ENCODE results near the gene SAMSN1. TPM values are rescaled to one million over a fixed set of nuclear protein-coding genes. Genes with fewer than 3 reads are reported as not detected.

Gene SAMSN1
- total RNA-seq: 10 to 100 TPM; 51.3 to 59.0 TPM

DNA sequence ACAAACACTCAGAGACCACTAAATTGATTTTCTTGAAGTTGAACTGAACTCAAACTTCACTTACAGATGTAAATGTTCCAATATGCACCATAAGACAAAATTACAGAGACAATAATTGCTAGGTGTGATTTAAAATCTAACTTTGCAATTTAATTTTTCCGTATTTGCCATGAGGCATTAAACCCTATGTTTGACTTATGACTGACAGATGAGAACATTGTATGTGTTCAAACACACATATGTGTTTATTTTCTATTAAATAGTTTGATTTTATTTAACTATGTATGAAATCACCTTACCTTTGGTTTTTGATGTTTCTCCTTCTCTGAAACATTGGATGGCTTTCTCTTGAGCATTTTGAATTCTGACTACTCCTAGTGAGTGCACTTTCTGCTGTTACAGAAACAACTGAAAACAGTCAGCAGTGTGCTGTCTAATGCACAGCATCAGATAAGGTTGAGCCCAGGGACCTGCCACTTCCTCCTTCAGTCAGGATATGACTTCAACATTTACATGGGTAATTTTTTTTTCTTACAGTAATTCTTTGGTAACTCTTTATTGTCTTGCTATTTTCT is at the start of gene SAMSN1:
SAMSN1 (minus strand) TSS at position 410 of the 575 bp plus-strand sequence; CDS start at position 356, 54 bp downstream.
- Mint-ChIP-seq H3K36me3 (ENCODE audit: low read depth) (peaks cover 18% of the 10 kb centered on the region), H3K4me1 (peaks cover 67% of the 10 kb centered on the region), H3K4me3 (peak within 1 kb of the TSS; percentile 92), H3K27me3 (no peaks in the 10 kb centered on the region), H3K9me3 (peaks cover 6% of the 10 kb centered on the region), H3K27ac (peak within 1 kb of the TSS; percentile 89)
- peak; percentile 84 for DNase-seq
- ChIA-PET CTCF (no interaction called here), POLR2A (interaction anchor here (0.6 kb wide), 1 partner anchor 190 kb away, joined by 3 read pairs; no protein-coding TSS in a partner anchor)

DNA sequence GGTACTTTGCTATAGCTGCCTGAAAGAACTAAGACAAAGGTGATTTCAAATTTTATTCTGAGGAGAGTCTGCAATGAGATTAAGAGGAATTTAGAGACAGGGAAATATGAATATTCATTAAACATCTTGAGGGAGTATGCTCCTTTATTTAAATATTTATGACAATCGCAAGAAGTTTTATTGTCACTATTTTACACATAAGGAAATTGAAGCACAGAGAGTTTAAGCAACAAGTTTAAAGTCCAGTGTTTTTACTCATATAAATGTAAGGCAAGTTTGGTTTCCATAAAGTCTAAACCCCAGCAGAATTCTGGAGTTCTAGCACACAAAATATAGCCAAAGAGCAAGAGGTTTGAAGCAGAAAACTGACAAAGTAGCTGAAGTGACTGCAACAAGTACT is 49.3 kb upstream of the SAMSN1 start:
- Mint-ChIP-seq H3K4me3 (no peak overlapping the region), H3K27ac (no peak overlapping the region), H3K27me3 (no peaks in the 10 kb centered on the region), H3K4me1 (peaks cover 27% of the 10 kb centered on the region), H3K36me3 (ENCODE audit: low read depth) (peaks cover 36% of the 10 kb centered on the region), H3K9me3 (peaks cover 39% of the 10 kb centered on the region)
- POLR2A ChIA-PET: no interaction called here
- CTCF ChIA-PET: no interaction called here
- no peak for DNase-seq

DNA sequence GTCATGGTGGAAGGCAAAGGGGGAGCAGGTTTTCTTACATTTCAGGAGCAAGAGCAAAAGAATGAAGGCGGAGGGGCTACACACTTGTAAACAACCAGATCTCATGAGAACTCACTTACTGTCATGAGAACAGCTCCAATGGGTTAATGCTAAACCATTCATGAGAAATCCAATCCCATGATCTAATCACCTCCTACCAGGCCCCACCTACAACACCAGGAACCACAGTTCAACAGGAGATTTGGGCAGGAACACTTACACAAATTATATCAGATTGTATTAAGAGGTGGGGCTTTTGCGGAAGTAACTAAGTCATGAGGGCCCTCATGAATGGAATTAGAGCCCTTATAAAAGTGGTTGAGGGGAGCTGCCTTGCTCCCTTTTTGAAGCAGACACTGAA is 48.9 kb upstream of the SAMSN1 start:
- POLR2A ChIA-PET: no interaction called here
- CTCF ChIA-PET: no interaction called here
- peaks cover 34% of the 10 kb centered on the region for H3K9me3 Mint-ChIP-seq
- peaks cover 27% of the 10 kb centered on the region for H3K4me1 Mint-ChIP-seq
- peaks cover 34% of the 10 kb centered on the region for H3K36me3 Mint-ChIP-seq (ENCODE audit: low read depth)
- no peak overlapping the region for H3K27ac Mint-ChIP-seq
- no peaks in the 10 kb centered on the region for H3K27me3 Mint-ChIP-seq
- no peak for DNase-seq
- H3K4me3 Mint-ChIP-seq: no peak overlapping the region

DNA sequence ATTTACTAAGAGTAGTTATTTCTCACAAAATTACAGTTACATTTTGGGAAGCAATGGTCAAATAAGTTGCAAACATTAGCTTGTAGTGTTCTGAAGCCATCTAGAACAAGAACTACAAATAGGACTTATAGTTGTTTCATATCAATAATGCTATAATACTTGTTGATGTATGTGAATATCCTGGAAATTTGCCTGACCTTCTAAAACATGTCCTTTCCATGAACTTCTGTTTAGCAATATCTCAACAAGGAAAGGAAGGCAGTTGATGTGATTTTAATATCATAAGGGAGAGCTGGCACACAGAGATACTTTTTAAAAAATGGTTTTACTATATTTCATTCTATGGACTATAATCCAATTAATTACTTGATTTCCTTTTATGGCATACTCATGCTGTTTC is 47.1 kb upstream of the SAMSN1 start:
- CTCF ChIA-PET: interaction anchor here (1.0 to 2.1 kb wide), 2 partner anchors 11 to 13 kb away, joined by 3 to 19 read pairs; no protein-coding TSS in a partner anchor
- POLR2A ChIA-PET: no interaction called here
- Mint-ChIP-seq H3K9me3 (peaks cover 35% of the 10 kb centered on the region), H3K27ac (no peak overlapping the region), H3K27me3 (no peaks in the 10 kb centered on the region), H3K4me3 (no peak overlapping the region), H3K36me3 (ENCODE audit: low read depth) (peaks cover 33% of the 10 kb centered on the region), H3K4me1 (peaks cover 32% of the 10 kb centered on the region)
- no peak for DNase-seq

DNA sequence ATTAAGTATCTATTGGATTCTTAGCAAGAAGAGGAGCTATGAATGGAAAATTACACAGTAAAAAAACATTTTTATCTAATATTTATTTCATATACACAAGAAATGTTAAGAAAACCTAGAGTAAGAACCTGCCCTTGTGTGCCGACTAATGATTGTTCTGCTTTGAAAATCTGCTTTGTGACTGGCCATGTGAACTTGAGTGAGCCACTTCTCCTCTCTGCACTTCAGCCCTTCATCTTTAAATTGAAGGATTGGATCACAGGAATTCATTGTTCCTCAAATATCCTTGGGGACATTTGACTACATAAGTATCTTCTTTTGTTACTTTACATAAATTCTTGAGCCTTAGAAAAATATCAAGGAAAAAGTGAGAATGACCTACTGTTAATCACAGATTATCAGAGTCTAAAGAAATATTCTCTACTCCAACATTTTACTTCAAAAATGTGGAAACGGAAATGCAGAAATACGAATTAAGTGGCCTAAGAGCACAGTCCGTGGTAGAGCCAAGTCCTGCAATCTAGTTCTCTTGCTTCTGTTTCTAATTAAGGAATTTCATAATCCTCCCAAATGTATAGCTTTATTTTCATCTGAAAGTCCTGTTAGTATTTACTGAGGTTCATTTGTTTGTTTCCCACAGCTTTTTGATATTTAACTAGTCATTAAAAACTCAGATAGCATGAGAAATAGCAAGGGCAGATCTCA is 46.3 kb upstream of the SAMSN1 start:
- ChIA-PET CTCF (interaction anchor here (1.0 to 2.1 kb wide), 4 partner anchors 11 to 59 kb away, joined by 3 to 19 read pairs (median 3); no protein-coding TSS in a partner anchor), POLR2A (no interaction called here)
- Mint-ChIP-seq H3K4me1 (peaks cover 32% of the 10 kb centered on the region), H3K27me3 (no peaks in the 10 kb centered on the region), H3K9me3 (peaks cover 34% of the 10 kb centered on the region), H3K27ac (peak overlapping the region; percentile 48), H3K36me3 (ENCODE audit: low read depth) (peaks cover 33% of the 10 kb centered on the region), H3K4me3 (no peak overlapping the region)
- DNase-seq: no peak

DNA sequence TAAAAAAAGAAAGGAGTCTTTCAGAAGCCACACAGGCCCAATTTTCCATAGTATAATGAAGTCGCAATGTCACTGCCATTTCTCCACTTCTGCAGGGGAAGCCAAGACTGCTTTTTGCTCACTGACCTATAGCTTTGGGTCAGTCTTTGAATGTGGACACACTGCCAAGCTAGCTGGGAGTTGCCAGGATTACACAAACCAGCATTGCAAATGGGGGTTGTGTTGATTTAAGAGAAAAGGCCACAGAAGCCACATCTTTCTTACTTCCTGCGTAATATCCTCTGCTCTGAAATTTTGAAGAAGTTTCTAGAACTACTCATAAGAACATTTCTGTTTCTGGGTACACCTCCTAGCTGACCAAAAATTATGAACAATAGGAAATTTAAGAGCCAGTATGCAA is 45.8 kb upstream of the SAMSN1 start:
- Mint-ChIP-seq H3K36me3 (ENCODE audit: low read depth) (peaks cover 33% of the 10 kb centered on the region), H3K4me3 (no peak overlapping the region), H3K9me3 (peaks cover 35% of the 10 kb centered on the region), H3K4me1 (peaks cover 32% of the 10 kb centered on the region), H3K27ac (peak overlapping the region; percentile 77), H3K27me3 (no peaks in the 10 kb centered on the region)
- CTCF ChIA-PET: interaction anchor here (1.1 to 2.1 kb wide), 3 partner anchors 12 to 59 kb away, joined by 3 to 19 read pairs (median 3); no protein-coding TSS in a partner anchor
- DNase-seq: no peak
- POLR2A ChIA-PET: no interaction called here

DNA sequence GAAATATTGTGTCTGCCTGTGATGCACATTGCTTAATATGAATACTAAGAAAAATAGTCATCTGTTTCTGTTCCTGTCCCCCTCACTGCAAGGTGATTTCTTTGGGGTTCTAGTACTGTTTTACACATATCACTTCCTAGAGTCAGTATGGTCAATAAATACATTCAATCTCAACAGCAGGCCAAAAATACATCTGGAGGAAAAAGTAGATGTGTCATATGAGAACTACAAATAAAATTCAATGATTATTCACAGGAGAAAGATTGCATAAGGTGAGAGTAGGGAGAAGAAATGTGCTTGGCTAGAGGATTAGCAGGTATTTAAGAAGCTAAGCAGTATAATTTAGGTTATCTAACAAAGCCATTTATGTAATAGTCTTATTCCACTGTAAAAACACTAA is 45.3 kb upstream of the SAMSN1 start:
- H3K27me3 Mint-ChIP-seq: no peaks in the 10 kb centered on the region
- no peak overlapping the region for H3K4me3 Mint-ChIP-seq
- POLR2A ChIA-PET: no interaction called here
- no peak for DNase-seq
- CTCF ChIA-PET: interaction anchor here (1.1 to 2.1 kb wide), 3 partner anchors 13 to 58 kb away, joined by 3 to 19 read pairs (median 3); no protein-coding TSS in a partner anchor
- peaks cover 35% of the 10 kb centered on the region for H3K9me3 Mint-ChIP-seq
- peak overlapping the region; percentile 77 for H3K27ac Mint-ChIP-seq
- H3K36me3 Mint-ChIP-seq (ENCODE audit: low read depth): peaks cover 29% of the 10 kb centered on the region
- peaks cover 32% of the 10 kb centered on the region for H3K4me1 Mint-ChIP-seq

DNA sequence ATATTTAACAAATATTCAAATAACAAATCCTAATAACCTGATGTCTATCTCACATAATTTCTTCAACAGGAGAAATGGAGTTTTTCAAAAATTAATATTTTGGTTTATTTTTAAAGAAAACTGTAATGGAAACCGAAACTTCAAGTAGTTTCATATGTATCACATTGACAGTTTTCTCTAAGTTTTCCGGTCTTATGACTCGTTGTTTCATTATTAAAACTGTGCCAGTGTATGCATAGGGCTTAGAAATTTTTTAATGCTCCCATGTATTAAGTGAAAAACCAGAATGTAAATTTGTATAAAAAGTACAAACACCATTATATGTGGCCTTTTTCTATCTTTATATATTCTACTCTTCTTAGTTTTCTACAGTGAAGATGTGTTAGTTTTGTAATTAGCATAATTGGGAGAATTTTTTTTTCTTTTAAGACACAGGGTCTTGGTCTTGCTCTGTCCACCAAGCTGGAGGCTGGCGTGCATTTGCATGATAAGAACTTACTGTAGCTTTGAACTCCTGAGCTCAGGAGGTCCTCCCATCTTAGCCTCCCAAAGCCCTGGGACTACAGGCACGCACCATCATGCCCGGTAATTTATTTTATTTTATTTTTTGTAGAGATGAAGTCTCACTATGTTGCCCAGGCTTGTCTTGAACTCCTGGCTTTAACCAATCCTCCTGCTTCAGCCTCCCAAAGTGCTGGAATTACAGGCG is 43.9 kb upstream of the SAMSN1 start:
- peaks cover 32% of the 10 kb centered on the region for H3K4me1 Mint-ChIP-seq
- ChIA-PET CTCF (interaction anchor here (1.2 kb wide), 1 partner anchor 25 kb away, joined by 3 read pairs; no protein-coding TSS in a partner anchor), POLR2A (no interaction called here)
- peaks cover 33% of the 10 kb centered on the region for H3K9me3 Mint-ChIP-seq
- H3K4me3 Mint-ChIP-seq: peak overlapping the region; percentile 61
- no peaks in the 10 kb centered on the region for H3K27me3 Mint-ChIP-seq
- peak overlapping the region; percentile 90 for H3K27ac Mint-ChIP-seq
- H3K36me3 Mint-ChIP-seq (ENCODE audit: low read depth): peaks cover 28% of the 10 kb centered on the region
- no peak for DNase-seq

DNA sequence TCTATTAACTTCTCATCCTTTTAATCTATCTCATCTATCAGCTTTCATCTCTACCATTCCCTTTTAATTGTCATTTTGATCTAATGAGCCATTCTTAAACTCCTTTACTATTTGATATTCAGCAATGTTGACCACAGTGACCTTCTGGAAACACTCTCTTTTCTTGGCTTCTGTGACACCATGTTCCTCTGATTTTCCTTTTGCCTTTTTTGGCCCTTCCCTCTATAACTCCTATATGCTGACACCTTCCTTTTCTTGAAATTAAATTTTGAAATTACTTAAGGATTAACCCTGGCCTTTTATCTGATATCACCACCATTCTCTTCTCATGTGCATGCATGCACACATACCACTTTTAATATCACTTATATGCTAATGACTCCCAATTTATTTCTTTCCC is 41.2 kb upstream of the SAMSN1 start:
- CTCF ChIA-PET: no interaction called here
- Mint-ChIP-seq H3K4me3 (no peak overlapping the region), H3K4me1 (peaks cover 27% of the 10 kb centered on the region), H3K27me3 (no peaks in the 10 kb centered on the region), H3K36me3 (ENCODE audit: low read depth) (peaks cover 20% of the 10 kb centered on the region), H3K9me3 (peaks cover 19% of the 10 kb centered on the region), H3K27ac (no peak overlapping the region)
- DNase-seq: no peak
- POLR2A ChIA-PET: no interaction called here

DNA sequence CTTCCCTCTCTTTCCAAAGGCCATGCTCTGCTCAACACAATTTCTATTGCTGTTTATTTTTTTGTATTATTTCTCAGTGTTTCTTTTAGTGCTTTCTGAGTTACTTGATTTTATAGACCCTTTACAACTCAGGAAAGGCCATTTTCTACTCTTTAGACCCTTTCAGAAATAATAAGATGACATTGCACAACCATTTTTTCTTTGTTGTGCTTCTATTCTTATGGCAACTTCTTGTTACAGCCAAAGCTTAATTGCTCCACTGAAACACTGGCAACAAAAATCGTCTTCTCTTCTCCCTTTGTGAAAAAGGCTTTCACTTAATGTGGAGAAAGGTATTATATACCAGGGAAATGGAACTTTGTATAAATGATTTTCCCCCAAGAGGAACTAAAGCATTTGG is 39.0 kb upstream of the SAMSN1 start:
- no peak for DNase-seq
- peaks cover 8% of the 10 kb centered on the region for H3K36me3 Mint-ChIP-seq (ENCODE audit: low read depth)
- H3K4me1 Mint-ChIP-seq: peaks cover 16% of the 10 kb centered on the region
- ChIA-PET CTCF (no interaction called here), POLR2A (no interaction called here)
- H3K9me3 Mint-ChIP-seq: peaks cover 13% of the 10 kb centered on the region
- H3K27ac Mint-ChIP-seq: no peak overlapping the region
- H3K4me3 Mint-ChIP-seq: no peak overlapping the region
- H3K27me3 Mint-ChIP-seq: no peaks in the 10 kb centered on the region

DNA sequence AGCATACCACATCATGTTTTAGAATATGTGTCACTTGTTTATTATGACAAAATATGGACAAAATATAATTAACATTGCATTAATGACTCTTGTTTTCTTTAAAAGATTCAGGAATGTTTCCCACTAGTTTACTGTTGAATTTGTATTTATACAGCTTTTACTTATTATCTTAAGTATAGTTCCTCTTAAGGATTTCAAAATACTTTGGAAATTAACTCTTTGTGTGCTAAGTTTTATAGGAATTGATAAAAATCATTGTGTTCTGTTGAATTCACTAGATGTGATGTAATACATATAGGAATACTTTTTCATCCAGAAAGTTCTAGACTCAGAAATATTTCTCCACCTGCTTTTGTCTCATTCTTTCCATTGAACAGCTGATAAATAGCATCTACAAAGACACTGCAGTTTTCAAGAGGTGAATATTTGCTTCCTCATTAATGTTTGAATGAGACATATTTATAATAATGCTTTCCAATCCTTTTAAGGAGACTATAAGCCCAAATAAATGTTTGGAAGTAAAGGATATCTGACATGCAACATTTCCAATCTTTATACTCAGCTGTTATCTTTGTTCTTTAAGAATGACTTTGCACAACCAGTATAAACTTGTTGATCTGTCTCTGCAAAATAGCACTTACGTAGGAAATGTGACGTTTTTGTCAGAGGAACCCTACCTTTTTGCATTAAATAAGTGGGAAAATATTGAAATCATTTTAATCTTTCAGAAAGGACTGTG is 38.4 kb upstream of the SAMSN1 start:
- H3K36me3 Mint-ChIP-seq (ENCODE audit: low read depth): peaks cover 8% of the 10 kb centered on the region

DNA sequence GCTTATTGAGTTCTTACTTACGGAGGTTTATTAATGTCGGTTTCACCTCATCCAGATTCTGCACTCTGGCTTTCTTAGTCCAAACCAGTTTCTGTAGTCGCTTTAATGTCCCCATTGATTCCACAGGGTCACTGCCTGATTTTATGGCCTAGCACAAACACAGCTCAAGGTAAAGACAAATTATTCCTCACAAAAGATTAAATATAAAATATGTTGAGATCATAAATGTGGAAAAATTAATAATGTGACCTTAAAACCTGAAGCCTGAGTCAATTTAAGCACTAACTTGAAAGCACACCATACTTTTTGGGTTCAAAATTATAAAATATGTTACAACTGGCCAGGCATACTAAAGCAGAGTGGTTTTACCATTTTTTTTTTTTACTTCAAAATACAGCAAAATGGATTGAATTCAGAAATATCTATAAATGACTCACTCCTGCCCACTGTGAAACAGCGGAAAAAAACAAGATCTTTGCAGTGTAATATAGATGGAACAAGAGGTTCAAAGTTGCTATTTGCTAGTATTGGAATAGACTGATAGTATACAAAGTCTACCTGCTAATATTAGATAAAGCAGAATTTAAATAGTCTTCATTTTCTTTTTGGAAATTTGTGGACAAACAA is 37.6 kb upstream of the SAMSN1 start:
- Mint-ChIP-seq H3K27ac (no peak overlapping the region), H3K4me3 (no peak overlapping the region), H3K4me1 (peaks cover 9% of the 10 kb centered on the region), H3K36me3 (ENCODE audit: low read depth) (peaks cover 8% of the 10 kb centered on the region), H3K9me3 (peaks cover 16% of the 10 kb centered on the region), H3K27me3 (no peaks in the 10 kb centered on the region)
- ChIA-PET POLR2A (no interaction called here), CTCF (no interaction called here)
- no peak for DNase-seq

More for the DNA sequence above, 38.4 kb upstream of the SAMSN1 start:
- DNase-seq: no peak
- Mint-ChIP-seq H3K9me3 (peaks cover 16% of the 10 kb centered on the region), H3K27me3 (no peaks in the 10 kb centered on the region), H3K27ac (no peak overlapping the region), H3K4me3 (no peak overlapping the region), H3K4me1 (peaks cover 10% of the 10 kb centered on the region)
- ChIA-PET CTCF (no interaction called here), POLR2A (no interaction called here)
